HG02943 (cell line): ENCODE results near the gene FES.
"Not testable (repeated sequence)": the region's sequence is repeated elsewhere in the genome, so short reads cannot be mapped to it uniquely, and the experiment has no call there.

ENCODE experiments used
- ATAC-seq: cut with Tn5 transposase; IDR thresholded peaks from one replicate; pipeline ENCODE4 v1.9.1; 2021; ENCODE audit warnings: mild to moderate bottlenecking, low read depth, moderate library complexity; ENCODE audit not compliant: unreplicated experiment

Gene FES

GRCh38 chr15:90889736-90890456 is 5.6 kb downstream of the FES start:
- ATAC-seq = no peak

GRCh38 chr15:90890839-90891238 is 6.5 kb downstream of the FES start:
- ATAC-seq = no peak

DNA sequence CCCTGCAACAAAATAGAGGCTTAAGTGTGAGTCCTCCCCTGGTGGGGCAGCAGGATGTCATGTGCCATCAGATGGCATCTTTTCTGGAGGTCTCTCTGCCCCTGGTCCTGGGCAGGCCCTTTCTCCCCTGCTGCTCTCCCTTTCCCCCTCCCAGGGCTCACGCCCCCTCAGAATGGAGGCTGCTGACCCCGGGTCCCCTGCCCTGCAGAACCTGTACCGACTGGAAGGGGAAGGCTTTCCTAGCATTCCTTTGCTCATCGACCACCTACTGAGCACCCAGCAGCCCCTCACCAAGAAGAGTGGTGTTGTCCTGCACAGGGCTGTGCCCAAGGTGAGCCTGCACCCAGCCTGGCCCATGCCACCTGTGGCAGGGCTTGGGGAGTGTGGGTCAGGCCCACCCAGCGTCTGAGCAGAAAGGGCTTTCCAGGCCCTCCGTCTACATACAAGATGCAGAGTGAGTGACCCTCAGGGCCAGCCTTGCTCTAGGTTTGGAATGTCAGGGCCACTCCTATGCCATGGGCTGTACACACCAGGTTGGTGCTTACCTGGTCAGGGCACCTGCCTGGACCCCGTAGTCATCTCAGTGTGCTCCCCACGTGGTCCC is 7.1 kb downstream of the FES start:
- ATAC-seq = no peak

DNA sequence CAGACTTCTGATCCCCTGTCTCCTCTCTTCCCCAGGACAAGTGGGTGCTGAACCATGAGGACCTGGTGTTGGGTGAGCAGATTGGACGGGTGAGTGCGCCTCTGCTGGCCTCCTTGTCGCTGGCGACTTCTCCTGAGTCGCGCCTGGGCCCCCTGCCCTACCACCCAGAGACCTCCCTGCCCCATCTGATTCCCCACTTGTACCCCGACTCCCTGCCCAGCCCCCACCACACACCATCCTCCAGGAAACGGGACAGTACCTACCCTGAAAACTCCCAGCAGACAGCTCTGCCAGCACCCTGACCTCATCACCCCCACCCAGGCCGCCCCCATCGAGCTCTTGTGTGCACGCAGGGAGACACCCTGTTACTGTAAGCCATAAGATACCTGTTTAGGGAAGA is 7.7 kb downstream of the FES start:
- ATAC-seq = no peak

DNA sequence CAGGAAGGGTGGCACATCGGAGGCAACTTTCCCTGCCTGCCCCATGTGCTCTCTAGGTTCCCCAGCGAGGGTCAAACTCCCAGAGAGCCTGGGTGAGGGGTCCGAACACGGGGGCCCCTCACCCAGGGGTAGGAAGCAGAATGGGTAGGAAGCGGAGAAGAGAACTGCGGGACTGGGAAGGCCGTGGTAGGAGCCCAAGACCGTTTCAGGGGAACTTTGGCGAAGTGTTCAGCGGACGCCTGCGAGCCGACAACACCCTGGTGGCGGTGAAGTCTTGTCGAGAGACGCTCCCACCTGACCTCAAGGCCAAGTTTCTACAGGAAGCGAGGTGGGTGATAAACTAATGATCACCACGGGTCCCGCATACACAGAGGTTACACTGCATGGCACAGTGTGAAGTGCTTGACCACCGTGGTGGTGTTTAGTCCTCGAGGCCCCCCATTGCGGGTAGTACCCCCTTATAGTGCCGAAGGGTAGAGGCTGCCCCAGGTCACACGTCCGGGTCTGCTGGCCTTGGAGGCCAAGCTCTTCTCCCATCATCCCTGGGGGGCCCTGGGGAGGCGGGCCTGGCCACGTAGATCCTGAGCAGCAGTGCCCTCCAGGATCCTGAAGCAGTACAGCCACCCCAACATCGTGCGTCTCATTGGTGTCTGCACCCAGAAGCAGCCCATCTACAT is 8.3 kb downstream of the FES start:
- no peak for ATAC-seq

- ATAC-seq = no peak
Observed at GRCh38 chr15:90893175-90894090, 9.1 kb downstream of the FES start.

DNA sequence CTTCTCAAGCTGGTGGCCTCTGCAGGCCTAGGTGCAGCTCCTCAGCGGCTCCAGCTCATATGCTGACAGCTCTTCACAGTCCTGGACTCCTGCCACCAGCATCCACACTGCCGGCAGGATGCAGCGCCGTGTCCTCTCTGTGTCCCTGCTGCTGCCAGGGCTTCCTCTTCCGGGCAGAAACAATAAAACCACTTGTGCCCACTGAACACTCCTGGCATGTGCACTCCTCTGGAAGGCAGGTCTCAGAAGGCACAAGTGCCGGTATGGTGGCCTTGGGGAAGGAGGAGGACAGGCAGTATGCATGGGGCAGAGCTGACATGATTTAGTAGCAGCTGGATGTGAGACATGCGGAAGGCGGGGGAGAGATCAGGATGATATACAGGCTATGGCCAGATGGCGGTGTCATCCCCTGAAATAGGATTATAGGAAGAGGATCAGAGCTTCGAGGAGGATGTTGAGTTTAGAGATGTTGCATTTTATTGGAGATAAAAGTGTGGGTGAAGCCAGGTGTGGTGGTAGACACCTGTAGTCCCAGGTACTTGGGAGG is 11.3 kb downstream of the FES start:
- ATAC-seq = no peak

DNA sequence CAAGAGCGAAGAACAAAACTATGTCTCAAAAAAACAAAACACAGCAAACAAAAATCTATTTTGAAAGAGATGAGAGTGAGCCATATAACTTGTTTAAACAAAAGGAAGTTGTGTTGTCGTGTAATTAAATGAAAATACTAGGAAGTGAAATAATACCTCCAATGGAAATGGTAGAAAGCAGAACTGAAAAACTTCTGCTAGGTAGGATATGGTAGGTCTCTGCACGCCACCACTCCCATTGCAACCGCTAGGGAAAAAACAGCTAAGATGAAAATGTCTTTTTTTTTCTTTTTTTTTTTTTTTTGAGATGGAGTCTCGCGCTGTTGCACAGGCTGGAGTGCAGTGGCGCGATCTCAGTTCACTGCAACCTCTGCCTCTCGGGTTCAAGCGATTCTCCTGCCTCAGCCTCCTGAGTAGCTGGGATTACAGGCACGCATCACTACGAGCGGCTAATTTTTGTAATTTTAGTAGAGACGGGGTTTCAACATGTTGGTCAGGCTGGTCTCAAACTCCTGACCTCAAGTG is 12.9 kb downstream of the FES start:
- not testable (repeated sequence) for ATAC-seq

- ATAC-seq = no peak
Observed at GRCh38 chr15:90901175-90902039, 17.1 kb downstream of the FES start.

DNA sequence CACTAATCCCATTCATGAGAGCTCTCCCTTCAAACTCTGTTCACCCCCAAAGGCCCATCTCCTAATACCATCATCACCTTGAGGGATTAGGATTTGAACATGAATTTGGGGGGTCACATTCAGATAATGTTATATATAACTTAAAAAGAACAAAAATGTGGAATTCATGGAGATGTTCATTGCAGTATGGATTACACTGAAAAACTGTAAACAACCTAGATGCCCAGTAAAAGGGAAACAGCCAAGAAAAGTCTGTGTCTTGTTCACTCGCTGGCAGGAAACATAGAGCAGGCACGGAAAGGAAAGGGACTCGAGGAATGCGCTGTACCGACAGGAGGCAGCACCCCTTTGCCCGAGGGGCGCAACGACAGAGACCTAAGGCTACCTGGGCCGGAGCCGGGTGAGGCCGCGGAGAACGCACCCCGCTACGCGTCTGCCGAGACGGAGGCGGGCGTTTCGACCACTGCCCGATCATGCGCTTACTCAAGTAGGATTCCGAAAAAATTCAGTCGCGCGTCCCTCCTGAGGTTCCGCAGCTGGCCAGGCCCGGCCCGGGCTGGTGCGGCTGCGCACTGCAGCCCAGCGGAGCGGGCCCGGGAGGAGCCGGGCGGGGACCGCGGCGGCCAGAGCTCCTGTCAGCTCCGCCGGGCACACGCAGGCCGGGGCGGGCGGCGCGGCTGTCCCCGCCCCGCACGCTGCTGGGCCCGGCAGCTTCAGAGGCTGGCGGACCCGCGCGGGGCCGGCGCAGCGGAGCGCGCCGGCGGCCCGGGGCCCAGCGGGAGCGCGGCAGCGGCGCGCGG is 17.9 kb downstream of the FES start:
- ATAC-seq = peak; percentile 60

DNA sequence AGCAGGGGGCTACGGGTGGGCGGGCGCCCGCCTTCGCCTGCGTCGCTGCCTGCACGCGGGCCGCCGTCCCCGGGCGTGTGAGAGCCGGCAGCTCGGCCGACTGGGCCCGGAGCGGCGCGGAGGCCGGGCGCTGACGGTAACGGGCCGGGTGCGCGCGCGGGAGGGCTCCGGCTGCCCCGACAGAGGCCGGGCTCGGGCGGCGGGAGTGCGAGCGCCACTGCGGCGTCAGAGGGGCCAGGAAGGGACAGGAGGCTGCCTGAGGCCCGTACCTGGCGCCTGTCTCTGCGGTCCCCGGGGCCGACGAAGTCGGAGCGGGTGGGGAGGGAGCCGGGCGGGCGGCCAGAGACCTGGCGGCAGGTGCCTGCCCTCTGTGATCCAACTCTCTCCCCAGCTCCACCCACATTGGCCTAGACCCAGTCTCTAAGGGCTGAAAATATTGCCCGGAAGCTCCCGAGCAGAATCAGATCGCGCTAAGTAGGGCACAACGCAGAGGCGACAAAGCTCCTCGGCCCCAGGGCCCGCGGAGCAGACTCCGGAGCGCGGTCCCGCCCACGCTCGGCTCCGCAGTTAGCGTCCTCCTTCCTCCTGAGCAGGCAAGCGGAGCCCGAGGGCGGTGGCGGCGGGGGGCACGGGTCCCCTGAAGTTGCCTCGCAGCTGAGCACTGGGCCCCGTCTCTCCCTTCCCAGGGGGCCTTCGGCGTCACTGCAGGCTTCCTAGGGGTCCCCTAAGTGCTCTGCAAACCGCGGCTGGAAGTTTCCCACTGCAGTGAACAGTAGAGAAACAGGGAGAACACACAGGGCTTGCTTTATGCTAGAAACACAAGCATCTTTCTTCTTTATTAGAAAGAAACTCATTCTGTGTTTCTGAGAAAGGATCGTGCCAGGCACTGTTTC is 18.8 kb downstream of the FES start, which contains the start of gene MAN2A2:
MAN2A2 (plus strand) TSS at position 463 of the 893 bp plus-strand sequence. CDS start 906 bp downstream, outside the sequence.
- ATAC-seq = peak; percentile 46

- ATAC-seq = no peak
Observed at GRCh38 chr15:90903733-90904536, 19.6 kb downstream of the FES start.

DNA sequence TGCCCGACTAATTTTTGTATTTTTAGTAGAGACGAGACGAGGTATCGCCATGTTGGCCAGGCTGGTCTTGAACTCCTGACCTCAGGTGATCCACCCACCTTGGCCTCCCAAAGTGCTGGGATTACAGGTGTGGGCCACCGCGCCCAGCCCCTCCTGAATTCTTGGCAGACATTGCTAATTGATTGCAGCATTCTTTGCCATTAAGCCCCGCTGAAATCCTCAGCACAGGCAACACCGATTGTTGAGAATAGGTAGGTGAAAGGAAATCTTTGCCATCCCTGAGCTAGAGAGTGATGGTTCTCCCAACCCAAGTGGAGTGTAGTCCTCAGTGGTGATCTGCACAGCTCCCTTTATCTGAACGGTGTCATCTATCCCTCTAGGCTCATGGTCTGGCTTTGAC is 20.4 kb downstream of the FES start:
- no peak for ATAC-seq

GRCh38 chr15:90905306-90906180 is 21.2 kb downstream of the FES start:
- no peak for ATAC-seq

DNA sequence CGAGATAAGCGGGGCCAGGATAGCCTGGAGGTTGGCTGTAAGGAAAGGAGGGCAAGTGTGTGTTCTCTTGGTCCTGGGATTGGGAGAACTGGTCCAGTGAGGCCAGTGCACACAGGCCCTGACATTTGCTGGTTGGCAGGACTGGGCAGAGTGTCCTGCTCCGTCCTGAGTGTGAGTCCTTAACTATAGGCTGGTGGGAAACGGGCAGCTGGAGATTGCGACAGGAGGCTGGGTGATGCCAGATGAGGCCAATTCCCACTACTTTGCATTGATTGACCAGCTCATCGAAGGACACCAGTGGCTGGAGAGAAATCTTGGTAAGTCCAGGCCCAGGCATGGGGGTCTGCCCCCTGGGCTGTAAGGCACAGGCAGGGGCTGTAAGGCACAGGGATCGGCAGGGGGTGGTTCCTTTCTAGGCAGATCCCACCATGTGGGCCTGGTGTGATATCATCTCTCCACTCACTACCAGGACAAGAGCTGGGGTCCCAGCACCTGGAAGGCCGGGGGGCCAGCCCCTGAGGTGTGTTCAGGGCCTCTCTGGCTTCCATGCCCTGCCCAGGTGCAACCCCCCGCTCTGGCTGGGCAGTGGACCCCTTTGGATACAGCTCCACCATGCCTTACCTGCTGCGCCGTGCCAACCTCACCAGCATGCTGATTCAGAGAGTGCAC is 22.0 kb downstream of the FES start:
- ATAC-seq = no peak
